Activated B cell treated with CpG ODN at 0.5 μM for 24 hours (primary cell): ENCODE results near the gene HAUS7. TPM values are rescaled to one million over a fixed set of nuclear protein-coding genes. Genes with fewer than 3 reads are reported as not detected.

Source experiments
- ATAC-seq: fragments of 200-7000 bp; cut with Tn5 transposase; one replicate; pipeline ENCODE4 v1.10.0; 2021; ENCODE audit warnings: low read depth, mild to moderate bottlenecking, moderate library complexity
- CTCF ChIA-PET: fragments of 350-600 bp; sonication (Branson Sonifier 250); formaldehyde crosslinking; loops from one replicate; lab custom pipeline; 2021; ENCODE audit warnings: antibody characterized with exemption; lab: Charles Lee
- POLR2A ChIA-PET: fragments of 350-600 bp; sonication (Branson Sonifier 250); formaldehyde crosslinking; loops from one replicate; lab custom pipeline; 2021; ENCODE audit warnings: antibody characterized with exemption; lab: Charles Lee
- DNase-seq: peaks from one replicate; pipeline ENCODE4 v3.0.0; 2022
- H3K27ac Mint-ChIP-seq: one replicate; pipeline ENCODE4 v1.8.0; 2020; ENCODE audit warnings: mixed read lengths
- H3K27me3 Mint-ChIP-seq: one replicate; pipeline ENCODE4 v1.8.0; 2021; ENCODE audit warnings: mixed read lengths
- H3K36me3 Mint-ChIP-seq: one replicate; pipeline ENCODE4 v1.8.0; 2021; ENCODE audit warnings: low read depth, mixed read lengths
- H3K4me1 Mint-ChIP-seq: one replicate; pipeline ENCODE4 v1.8.0; 2021; ENCODE audit warnings: mixed read lengths
- H3K4me3 Mint-ChIP-seq: one replicate; pipeline ENCODE4 v1.8.0; 2020; ENCODE audit warnings: mild to moderate bottlenecking, mixed read lengths
- H3K9me3 Mint-ChIP-seq: one replicate; pipeline ENCODE4 v1.8.0; 2020; ENCODE audit warnings: mixed read lengths
- intact Hi-C: fragments of 100-400 bp; cut with micrococcal nuclease; formaldehyde crosslinking; loops from one replicate; pipeline ENCODE4 v1.15.1; 2024
- total RNA-seq: library from RNA; stranded (reverse); gene quantifications from 2 replicates; pipeline ENCODE4 v1.2.3, GENCODE V29; 2022
- TF ChIP-seq, protein P1 (sequence below): fragments of 200-600 bp; IDR thresholded peaks from one replicate; pipeline ENCODE4 v1.8.0; 2022; ENCODE audit warnings: antibody characterized with exemption, mild to moderate bottlenecking

Gene HAUS7
- total RNA-seq, 1 donor from 2014 or later = 39.2 TPM

DNA sequence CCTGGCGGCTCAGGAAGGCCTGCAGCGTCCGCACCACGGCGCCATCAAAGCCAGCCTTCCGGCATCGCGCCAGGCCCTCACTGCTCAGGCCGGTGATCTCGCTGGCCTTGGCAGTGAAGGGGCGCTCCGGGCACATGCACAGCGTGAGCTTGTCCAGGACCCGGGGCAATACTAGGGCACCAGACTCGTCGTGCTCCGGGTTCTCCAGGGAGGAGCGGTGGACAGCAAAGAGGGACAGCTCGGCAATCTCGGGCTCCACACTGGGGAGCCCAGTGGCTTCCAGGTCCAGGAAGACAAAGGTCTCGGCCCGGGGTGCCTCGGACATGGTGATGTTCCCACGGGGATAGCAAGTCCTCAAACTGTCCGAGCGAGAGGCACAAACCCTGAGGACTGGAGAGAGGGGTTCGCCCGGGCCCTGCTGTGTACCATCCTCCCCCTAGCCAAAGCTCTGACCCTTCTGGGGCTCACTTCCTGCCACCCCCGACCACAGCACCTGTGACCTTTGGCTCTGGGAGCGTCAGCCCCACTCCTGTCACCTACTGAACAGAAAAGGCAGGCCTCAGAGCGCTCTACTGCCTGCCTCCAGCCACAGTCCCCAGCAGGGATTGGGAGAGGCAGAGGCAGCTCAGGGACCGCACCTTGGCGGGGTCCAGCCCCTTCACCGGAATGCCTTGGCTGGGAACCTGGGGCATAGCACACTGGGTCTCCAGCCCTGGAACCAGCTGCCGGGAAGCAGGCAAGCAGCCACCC is 25.1 kb downstream of the HAUS7 start:
- ATAC-seq = no peak
- Mint-ChIP-seq H3K9me3 (no peaks in the 10 kb centered on the region), H3K36me3 (peaks cover 10% of the 10 kb centered on the region), H3K4me1 (no peaks in the 10 kb centered on the region), H3K27me3 (no peaks in the 10 kb centered on the region), H3K4me3 (no peak overlapping the region), H3K27ac (no peak overlapping the region)
- POLR2A ChIA-PET = no interaction called here
- DNase-seq = no peak
- intact Hi-C loops = no loop called here
- TF ChIP-seq, protein P1, sequence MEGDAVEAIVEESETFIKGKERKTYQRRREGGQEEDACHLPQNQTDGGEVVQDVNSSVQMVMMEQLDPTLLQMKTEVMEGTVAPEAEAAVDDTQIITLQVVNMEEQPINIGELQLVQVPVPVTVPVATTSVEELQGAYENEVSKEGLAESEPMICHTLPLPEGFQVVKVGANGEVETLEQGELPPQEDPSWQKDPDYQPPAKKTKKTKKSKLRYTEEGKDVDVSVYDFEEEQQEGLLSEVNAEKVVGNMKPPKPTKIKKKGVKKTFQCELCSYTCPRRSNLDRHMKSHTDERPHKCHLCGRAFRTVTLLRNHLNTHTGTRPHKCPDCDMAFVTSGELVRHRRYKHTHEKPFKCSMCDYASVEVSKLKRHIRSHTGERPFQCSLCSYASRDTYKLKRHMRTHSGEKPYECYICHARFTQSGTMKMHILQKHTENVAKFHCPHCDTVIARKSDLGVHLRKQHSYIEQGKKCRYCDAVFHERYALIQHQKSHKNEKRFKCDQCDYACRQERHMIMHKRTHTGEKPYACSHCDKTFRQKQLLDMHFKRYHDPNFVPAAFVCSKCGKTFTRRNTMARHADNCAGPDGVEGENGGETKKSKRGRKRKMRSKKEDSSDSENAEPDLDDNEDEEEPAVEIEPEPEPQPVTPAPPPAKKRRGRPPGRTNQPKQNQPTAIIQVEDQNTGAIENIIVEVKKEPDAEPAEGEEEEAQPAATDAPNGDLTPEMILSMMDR = no peak
- CTCF ChIA-PET = no interaction called here

DNA sequence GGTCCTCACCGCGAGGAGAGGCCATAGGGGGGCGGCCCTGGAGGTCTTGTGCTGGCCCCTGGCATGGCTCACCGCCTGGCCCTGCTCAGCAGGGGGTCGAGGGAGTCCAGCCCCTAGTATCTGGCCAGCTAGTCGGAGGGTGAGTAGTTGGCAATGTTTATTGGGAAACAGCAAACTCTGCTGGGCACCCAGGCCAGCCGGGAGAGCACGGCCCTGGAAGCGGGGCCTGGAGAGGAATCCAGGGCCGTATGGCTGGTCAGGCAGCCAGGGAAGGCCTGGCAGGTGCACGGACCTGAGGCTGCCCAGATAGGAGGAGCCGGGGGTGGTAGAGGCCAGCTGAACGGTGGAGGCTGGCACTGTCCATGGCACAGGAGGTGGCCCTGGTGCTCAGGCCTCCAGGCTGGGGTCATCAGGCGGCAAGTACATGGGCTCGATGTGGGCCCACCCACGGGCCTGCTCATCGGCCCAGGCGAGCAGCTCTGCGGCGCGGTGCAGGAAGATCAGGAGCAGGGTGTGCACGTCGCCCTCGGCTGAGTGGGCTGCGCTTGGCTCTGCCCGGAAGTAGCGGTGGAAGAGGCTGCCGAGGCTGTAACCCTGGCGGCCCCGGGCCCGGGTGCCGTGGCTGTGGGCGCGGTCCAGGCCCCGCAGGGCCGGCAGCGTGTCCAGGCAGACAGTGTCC is 25.9 kb downstream of the HAUS7 start:
- ChIA-PET POLR2A (no interaction called here), CTCF (no interaction called here)
- TF ChIP-seq, protein P1 = no peak
- Mint-ChIP-seq H3K9me3 (no peaks in the 10 kb centered on the region), H3K27ac (no peak overlapping the region), H3K27me3 (no peaks in the 10 kb centered on the region), H3K36me3 (peaks cover 5% of the 10 kb centered on the region), H3K4me3 (no peak overlapping the region), H3K4me1 (no peaks in the 10 kb centered on the region)
- intact Hi-C loops = no loop called here
- ATAC-seq = no peak
- no peak for DNase-seq

DNA sequence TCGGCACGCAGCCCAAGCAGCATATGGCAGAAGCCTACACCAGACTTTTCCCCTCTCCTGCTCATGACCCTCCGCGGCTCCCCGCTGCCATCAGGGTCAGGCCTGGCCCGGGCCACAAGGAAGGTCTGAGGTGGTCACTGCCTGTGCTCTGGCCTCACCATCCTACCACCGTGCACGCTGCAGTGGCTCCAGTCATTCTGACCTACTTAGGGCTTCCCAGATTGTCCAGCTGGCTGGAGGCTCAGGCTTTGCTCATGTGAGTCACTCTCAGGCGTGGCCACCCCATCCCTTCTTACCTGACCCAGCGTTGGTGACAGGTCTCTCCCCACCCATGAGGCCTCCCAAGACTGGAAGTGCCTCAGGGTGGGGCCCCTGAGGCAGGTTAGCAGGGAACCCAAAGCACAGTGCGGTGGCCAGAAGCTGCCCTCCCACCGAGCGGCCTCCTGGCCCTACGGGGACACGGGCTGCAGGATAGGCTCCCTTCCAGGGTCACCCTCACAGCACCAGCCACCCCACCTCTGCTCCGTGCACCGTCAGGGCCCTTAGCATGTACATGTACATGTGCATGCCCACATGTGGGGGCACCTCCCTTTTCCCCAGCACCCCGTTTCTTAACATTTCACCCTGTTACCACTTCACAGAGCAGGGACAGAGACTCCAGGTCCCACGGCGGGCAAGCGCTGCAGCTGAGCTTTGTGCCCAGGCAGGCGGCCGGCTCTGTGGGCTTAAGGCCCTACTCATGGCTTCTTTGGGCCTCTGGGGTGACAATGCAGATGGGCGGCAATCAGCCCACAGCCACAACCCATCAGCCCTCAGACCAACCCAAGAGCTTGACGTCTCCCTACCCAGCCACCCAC is 26.7 kb downstream of the HAUS7 start:
- Mint-ChIP-seq H3K36me3 (peaks cover 3% of the 10 kb centered on the region), H3K27ac (no peak overlapping the region), H3K4me3 (no peak overlapping the region), H3K4me1 (no peaks in the 10 kb centered on the region), H3K27me3 (peaks cover 1% of the 10 kb centered on the region), H3K9me3 (no peaks in the 10 kb centered on the region)
- TF ChIP-seq, protein P1 = no peak
- ChIA-PET CTCF (no interaction called here), POLR2A (no interaction called here)
- ATAC-seq (no peak), DNase-seq (no peak)
- intact Hi-C loops = no loop called here

DNA sequence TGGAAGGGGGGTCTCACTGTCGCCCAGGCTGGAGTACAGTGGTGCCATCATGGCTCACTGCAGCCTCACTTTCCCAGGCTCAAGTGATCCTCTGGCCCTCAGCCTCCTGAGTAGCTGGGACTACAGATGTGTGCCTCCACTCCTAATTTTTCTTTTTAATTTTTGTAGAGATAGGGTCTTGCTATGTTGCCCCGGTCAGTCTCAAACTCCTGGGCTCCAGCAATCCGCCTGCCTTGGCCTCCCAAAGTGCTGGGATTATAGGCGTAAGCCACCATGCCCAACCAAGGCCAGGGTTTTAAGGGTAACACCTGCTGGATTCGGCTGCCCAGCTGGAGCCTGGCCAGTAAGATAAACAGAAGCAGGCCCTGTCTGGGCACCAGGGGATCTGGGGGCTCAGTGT is 27.9 kb downstream of the HAUS7 start:
- POLR2A ChIA-PET = no interaction called here
- Mint-ChIP-seq H3K4me3 (no peak overlapping the region), H3K36me3 (no peaks in the 10 kb centered on the region), H3K4me1 (no peaks in the 10 kb centered on the region), H3K27me3 (peaks cover 2% of the 10 kb centered on the region), H3K27ac (no peak overlapping the region), H3K9me3 (no peaks in the 10 kb centered on the region)
- intact Hi-C loops = no loop called here
- ATAC-seq (no peak), DNase-seq (no peak)
- CTCF ChIA-PET = no interaction called here
- TF ChIP-seq, protein P1 = no peak

DNA sequence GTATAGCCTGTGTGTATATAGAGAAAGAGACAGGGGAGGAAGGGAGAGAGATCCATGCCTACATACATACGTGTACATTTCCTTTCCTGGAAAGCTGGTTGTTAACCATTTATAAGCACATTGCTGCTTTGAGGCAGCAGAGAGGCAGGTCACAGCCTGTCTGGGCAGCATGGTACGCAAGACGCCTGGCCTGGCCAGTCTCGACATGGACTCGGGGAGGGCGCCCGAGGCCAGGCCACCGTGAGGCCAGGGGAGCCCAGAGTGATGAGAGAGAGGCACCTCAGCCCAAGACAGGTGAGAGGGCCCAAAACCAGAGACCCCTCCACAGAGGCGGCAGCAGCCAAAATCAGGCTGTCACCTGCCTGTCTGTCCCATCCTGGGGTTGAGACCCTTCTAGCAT is 28.4 kb downstream of the HAUS7 start:
- DNase-seq (no peak), ATAC-seq (no peak)
- Mint-ChIP-seq H3K27ac (no peak overlapping the region), H3K4me1 (no peaks in the 10 kb centered on the region), H3K27me3 (peaks cover 2% of the 10 kb centered on the region), H3K4me3 (no peak overlapping the region), H3K9me3 (no peaks in the 10 kb centered on the region), H3K36me3 (no peaks in the 10 kb centered on the region)
- ChIA-PET CTCF (no interaction called here), POLR2A (no interaction called here)
- intact Hi-C loops = no loop called here
- TF ChIP-seq, protein P1 = no peak
